Amygdala (tissue), 56 donors: ENCODE results near the gene RPL36AL.
"Not testable (repeated sequence)": the region's sequence is repeated elsewhere in the genome, so short reads cannot be mapped to it uniquely, and the experiment has no call there.

ENCODE experiments used
- DNase-seq, 56 donors: peaks; one replicate each; lab custom pipeline; 2025; lab: John Stamatoyannopoulos, UW

RPL36AL gene

DNA sequence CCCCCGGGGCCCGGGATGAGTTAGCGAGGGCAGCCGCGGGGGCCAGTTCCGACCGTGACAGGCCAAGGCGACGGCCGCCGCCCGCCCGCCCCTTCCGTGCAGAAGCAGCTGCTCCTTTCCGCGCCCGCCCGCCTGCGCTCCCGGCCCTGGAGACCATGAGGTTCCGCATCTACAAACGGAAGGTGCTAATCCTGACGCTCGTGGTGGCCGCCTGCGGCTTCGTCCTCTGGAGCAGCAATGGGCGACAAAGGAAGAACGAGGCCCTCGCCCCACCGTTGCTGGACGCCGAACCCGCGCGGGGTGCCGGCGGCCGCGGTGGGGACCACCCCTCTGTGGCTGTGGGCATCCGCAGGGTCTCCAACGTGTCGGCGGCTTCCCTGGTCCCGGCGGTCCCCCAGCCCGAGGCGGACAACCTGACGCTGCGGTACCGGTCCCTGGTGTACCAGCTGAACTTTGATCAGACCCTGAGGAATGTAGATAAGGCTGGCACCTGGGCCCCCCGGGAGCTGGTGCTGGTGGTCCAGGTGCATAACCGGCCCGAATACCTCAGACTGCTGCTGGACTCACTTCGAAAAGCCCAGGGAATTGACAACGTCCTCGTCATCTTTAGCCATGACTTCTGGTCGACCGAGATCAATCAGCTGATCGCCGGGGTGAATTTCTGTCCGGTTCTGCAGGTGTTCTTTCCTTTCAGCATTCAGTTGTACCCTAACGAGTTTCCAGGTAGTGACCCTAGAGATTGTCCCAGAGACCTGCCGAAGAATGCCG, 872 bp upstream of the RPL36AL start:
- DNase-seq: peak in 35 of 56 donors; percentile 11 to 73 (median 50)

DNA sequence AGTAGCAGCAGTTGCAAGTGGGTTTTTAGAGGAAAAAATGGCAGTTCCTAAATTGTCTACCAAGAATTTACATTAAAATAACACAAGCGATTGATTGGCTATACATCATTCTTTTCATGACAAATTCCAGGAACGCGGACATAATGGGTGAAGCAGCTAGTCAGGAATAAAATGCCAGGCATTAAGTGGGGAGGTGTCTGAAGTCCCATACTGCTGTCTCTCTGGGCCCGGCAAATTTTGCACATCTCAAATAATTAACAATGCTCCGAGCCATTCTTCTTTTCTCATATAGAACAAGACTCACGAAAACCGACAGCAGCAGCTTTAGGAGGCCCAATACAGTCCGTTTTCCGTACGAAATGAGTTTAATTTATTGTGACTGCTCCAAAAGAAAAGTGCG, 696 bp downstream of the RPL36AL start:
- DNase-seq: no peak

DNA sequence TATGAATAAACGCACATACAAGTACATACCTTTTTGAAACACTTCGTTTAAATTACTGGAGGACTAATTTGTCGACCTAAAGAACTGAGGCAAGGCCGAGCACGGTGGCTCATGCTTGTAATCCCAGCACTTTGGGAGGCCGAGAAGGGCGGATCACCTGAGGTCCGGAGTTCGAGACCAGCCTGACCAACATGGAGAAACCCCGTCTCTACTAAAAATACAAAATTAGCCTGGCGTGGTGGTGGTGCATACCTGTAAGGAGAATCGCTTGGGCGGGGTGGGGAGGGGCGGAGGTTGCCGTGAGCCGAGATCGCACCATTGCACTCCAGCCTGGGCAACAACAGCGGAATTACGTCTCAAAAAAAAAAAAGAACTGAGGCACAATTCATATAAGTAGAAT, 1.2 kb downstream of the RPL36AL start:
- DNase-seq: not testable (repeated sequence)

DNA sequence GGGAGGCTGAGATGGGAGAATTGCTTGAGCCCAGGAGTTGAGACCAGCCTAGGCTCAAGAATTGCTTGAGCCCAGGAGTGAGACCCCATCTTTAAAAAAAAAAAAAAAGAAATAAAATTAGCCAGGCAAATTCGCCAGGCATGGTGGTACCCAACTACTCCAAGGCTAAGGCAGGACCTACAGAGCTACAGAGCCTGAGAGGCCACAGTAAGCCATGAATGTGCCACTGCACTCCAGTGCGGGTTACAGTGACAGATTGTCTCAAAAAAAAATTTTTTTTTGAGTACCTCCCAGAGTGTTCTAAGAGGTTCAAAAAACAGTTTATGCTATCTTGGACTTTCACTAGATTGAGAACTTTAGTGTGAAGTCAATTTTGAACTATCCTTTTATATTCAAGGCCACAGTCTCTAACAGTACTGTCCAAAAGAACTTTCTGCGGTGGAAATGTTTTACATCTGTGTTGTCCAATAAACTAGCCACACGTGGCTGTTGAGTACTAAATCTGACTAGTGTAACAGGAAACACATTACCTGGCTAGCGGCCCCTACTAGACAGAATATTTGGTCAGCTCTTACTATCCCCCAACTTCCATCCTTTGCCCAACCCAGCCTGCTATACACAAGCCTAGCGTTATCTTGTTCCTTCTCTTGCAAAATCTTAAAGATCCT, 2.4 kb downstream of the RPL36AL start:
- no peak for DNase-seq

DNA sequence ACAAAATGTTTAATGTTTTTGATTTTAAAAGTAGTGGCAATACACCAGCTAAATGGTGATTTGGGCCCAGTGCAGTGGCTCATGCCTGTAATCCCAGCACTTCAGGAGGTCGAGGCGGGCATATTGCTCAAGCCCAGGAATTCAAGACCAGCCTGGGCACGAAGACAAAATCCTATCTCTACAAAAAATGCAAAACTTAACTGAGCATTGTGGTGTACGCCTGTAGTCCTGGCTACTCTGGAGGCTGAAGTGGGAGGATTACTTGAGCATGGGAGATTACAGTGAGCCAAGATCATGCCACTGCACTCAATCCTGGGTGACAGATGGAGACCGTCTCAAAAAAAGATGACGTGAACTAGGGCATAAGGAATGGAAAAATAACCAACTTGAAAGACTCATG, 4.7 kb downstream of the RPL36AL start:
- DNase-seq: no peak

DNA sequence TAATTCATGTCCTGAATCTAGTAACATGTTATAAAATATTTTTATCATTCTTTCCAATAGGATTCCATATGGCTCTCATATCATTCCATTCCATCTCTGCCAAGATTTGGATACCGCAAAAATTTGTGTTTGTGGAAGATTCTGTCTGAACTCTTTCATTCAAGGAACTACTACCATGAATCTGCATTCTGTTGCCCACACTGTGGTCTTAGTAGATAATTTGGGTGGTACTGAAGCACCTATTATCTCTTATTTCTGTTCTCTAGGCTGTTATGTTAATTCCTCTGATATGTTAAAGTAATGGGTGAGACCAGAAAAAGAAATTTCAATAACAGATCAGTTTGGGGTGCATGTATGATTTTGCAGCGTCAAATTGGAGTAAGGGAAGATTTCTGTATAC, 6.2 kb downstream of the RPL36AL start:
- DNase-seq: no peak

DNA sequence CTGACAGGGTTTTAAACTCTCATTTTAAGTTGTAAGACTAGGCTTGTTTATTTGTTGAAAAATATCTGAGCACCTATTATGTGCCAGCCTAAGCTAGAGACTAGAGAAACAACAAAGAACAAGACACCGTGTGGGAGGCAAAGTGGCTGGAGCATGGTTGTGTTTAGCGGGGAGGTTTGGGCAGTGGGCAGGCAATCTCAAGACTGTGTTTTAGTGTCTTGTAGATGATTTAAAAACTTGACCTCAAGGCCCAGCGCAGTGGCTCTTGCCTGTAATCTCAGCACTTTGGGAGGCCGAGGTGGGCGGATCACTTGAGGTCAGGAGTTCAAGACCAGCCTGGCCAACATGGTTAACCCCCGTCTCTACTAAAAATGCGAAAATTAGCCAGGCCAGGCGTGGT, 7.8 kb downstream of the RPL36AL start:
- DNase-seq: no peak

DNA sequence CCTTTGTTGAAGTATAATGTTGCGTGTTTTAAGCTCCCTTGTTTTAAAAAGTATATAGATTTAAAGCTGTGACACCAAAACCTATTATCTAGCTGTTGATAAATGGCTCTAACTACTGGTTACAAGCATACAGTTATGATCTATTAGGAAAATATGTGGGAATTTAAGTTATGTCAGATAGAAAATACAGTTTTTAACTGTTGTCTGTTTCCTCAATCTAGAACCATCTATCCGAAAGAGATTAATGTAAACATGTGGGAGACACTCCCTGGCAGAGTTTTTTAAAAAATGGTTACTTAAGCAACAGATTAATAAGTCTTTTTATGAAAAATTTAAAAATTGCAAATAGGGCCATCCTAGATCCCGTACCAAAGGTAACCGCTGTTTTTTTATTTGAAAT, 8.2 kb downstream of the RPL36AL start:
- DNase-seq: no peak

DNA sequence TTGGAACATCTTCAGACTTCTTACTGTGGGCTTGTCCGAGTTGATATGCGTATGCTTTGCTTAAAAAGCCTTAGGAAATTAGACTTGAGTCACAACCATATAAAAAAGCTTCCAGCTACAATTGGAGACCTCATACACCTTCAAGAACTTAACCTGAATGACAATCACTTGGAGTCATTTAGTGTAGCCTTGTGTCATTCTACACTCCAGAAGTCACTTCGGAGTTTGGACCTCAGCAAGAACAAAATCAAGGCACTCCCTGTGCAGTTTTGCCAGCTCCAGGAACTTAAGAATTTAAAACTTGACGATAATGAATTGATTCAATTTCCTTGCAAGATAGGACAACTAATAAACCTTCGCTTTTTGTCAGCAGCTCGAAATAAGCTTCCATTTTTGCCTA, 12.8 kb downstream of the RPL36AL start:
- DNase-seq: no peak

DNA sequence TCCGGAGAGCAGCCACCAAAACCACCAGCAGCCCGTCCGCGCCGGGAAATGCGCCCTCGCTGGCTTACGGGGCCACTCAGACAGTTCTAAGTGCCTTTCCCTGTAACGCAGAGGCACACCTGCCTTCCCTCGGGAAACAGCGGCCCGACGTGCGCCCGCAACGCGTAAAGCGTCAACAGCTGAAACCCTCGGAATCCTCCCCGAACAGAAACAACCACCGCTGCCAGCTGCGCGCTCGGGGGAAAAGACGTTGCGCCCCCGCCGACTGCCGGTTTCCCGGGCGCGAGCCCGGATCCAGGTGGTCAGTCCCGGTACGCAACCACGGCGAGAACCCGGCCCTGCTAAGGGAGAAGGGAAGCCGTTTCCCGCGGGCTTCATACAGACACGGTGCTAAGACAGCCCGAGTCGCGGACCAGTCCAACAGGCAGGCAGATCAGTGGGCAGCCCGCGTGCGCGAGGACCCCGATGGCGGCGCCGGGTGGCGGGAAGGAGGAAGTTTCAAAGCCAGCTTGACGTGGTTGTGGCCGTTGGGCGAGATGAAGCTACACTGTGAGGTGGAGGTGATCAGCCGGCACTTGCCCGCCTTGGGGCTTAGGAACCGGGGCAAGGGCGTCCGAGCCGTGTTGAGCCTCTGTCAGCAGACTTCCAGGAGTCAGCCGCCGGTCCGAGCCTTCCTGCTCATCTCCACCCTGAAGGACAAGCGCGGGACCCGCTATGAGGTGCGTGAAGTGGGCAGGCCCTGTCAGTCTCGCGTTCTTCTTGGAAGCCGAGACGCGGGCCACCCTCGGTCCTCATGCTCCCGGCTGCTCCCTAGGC, 21.7 kb downstream of the RPL36AL start, which contains the start of gene LRR1:
Gene LRR1, plus strand, starts transcription at position 456 of the 816 bp plus-strand sequence. Its CDS starts 81 bp downstream, at position 537.
- DNase-seq: peak; percentile 3 to 90 (median 62)

DNA sequence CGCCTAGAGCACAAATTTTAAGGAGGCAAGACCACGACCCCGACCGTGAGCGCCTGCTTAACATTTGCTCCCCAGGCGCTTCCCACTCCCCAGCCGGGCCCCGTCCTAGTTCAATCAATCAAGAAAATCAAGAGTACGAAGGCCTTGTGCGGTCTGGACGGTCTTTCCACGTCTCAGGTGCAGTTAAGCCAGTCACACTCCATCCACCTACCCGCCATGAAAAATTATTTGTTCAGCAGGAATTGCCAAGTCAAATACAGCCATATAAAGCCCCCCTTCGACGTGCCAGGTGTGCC, 22.3 kb downstream of the RPL36AL start:
- DNase-seq: peak in 3 of 56 donors; percentile 15 to 31 (median 21)

DNA sequence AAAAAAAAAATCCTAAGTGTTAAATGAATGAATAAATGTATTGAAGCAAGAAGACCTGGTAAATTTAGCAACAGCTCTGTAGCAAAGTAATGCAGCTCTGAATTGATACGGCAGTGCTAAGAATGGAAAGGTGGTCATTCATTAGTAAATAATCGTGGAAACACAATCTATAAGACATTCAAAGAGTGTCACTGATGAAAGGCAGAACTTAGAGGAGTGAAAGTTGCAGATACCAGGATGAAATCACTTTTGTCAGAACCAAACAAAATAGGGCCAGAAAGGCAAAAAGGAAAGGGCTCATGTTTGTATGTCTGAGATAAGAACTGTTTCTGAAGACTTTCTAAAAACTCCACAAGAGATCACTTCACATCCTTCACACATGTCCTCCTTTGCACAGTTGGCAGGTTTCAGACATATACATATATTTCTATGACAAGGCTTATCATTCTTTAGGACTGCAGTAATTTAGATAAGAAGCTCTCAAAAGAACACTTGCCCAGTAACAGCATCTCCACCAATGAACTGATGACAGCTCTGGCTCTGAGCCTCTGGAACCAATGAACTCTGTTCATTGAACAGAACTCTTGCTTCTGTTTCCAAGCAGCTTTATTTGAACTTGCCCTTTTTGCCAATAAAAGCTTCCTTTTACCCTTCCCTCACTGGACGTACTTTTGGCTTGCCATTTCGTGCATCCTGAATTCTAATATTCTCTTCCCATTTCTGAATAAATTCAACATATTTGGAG, 25.9 kb downstream of the RPL36AL start:
- peak in 5 of 56 donors; percentile 1 to 24 (median 10) for DNase-seq

DNA sequence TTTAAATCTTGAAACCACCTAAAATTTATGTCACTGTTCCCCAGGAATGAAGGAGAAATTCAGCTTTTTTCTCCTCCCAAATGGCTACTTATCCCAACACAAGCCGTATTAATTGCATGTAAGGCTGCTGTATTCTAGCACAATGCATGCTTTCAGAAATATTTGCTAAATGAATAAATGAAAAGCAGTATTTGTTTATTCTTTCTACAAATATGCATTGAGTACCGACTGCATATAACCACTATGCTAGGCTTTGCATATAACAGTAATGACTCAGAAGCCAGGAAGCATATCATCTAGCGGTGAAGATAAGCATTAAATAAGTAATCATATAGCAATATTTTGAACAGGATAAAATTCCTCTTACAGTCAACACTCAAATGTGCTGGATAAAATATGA, 27.4 kb downstream of the RPL36AL start:
- DNase-seq: no peak

DNA sequence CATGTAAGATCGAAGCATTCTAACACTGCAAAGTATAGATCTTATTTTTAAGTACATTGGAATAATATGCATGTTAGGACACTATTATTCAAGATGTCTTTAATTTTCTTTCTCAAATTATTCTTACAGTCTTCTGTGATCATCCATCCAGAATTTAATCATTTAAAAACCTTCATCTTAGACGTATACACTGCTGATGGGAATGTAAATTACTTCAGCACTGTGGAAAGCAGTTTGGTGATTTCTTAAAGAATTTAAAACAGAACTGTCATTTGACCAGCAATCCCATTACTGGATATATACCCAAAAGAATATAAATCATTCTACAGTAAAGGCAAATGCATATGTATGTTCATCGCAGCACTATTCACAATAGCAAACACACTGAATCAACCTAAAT, 31.0 kb downstream of the RPL36AL start:
- no peak for DNase-seq

DNA sequence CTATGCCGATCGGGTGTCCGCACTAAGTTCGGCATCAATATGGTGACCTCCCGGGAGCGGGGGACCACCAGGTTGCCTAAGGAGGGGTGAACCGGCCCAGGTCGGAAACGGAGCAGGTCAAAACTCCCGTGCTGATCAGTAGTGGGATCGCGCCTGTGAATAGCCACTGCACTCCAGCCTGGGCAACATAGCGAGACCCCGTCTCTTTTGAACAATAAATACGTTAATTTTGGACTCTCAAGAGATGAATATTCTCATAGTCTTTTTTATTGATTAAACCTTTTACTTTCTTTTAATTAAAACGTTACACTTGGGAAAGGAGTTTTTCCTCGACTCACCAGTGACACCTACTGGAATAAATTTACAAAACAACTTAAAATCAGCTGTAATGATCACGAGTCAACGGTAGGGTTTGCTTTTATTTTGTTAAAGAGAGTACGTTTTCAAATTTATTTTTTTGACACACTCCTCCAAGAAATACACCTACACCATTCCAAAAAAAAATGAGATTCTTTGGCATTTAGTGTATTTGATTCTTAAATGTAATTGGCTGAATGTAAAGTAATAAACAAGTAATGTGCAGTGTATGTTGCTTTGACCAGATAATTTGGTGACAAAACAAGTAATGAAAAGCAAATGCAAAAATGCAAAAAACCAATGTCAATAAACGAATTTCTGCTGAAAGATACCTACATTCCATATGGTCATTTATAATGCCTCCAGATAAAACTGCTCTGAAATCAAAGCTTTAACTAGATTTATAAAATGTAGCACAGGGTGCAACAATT, 33.6 kb downstream of the RPL36AL start:
- peak in 9 of 56 donors; percentile 10 to 53 (median 38) for DNase-seq

DNA sequence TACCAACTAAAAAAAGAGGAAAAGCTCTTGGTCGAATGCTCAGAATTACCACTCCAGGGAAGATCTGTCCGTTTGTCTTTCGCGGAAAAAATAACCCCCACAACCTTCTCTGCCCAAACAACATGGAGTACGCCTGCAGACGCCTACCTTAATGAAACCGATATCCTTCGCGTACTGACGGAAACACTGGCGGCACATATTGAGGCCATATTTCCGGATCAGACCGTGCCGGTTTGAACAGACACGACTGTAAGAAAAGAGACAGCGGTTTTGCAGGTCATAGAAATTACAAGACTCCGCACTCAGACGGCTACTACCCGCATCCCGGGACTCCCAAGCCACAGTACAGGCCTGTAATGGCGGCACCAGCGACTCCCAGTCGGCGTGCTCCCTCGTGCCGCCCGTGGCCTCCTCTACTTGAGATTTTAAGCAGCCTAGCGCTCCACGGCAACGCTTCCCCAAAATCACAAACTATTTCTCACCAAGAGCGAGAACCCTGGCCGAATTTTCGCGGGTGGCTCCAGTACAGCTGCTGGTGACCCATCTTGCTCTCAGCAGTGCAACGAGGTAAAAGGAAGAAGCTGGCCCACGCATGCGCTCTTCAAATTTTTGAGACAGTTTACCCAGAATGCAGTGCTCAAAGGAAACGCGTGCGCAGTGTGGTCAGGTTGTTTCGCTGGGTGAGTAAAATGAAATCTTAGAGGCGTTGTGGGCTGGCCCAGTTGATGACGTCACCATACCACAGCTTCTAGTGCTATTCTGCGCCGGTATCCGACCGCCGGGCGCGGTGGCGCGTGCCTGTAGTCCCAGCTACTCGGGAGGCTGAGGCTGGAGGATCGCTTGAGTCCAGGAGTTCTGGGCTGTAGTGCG, 34.4 kb downstream of the RPL36AL start, which contains the start of gene RPS29:
Gene RPS29, minus strand, starts transcription at position 578 of the 870 bp plus-strand sequence. Its CDS starts 34 bp downstream, at position 544.
- DNase-seq: peak; percentile 48 to 99 (median 93)

DNA sequence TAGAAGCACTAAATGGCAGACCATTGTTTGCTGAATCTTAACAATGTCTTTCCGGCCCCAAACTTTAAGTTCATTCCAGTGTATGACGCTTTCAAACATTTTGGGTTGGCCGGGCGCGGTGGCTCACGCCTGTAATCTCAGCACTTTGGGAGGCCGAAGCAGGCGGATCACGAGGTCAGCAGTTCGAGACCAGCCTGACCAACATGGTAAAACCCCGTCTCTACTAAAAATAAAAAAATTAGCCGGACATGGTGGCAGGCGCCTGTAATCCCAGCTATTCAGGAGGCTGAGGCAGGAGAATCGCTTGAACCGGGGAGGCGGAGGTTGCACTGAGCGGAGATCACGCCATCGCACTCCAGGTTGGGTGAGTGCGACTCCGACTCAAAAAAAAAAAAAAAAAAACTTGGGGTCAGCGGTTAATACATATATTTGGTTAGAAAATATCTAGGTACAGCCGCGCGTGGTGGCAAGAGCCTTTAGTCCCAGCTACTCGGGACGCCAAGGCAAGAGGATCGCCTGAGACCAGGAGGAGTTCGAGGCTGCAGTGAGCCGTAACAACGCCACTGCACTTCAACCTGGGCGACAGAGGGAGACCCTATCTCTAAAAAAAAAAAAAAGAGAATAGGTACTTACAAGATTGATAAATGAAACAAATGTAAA, 35.3 kb downstream of the RPL36AL start:
- not testable (repeated sequence) for DNase-seq

DNA sequence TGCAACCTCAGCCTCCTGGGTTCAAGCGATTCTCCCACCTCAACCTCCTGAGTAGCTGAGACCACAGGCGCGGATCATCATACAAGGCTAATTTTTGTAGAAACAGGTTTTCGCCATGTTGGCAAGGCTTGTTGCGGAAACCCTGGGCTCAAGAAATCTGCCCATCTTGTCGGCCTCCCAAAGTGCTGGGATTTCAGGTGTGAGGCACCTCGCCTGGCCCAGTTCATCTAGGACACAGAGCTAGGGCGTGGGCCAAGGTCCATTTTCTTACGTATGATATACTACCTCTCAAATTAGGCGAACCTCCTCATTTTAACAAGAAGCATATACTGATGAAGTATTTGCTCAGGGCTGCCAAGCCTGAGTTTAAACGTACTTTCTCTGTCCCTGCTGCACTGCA, 36.4 kb downstream of the RPL36AL start:
- no peak for DNase-seq
